Measurements from ENCODE around the gene DEFB108B.
A peak's percentile ranks its signal among the peaks of the same experiment; 100 is the strongest.
"Not testable (repeated sequence)": the region's sequence is repeated elsewhere in the genome, so short reads cannot be mapped to it uniquely, and the experiment has no call there.

DEFB108B gene

GRCh38 chr11:71832811-71833210 lies at the start of gene DEFB108B:
TSS of gene DEFB108B (plus strand) at chr11:71833200. CDS start at chr11:71833200, 0 bp downstream.
- DNase-seq (ENCODE audit: low read depth): not testable (repeated sequence)

DNA sequence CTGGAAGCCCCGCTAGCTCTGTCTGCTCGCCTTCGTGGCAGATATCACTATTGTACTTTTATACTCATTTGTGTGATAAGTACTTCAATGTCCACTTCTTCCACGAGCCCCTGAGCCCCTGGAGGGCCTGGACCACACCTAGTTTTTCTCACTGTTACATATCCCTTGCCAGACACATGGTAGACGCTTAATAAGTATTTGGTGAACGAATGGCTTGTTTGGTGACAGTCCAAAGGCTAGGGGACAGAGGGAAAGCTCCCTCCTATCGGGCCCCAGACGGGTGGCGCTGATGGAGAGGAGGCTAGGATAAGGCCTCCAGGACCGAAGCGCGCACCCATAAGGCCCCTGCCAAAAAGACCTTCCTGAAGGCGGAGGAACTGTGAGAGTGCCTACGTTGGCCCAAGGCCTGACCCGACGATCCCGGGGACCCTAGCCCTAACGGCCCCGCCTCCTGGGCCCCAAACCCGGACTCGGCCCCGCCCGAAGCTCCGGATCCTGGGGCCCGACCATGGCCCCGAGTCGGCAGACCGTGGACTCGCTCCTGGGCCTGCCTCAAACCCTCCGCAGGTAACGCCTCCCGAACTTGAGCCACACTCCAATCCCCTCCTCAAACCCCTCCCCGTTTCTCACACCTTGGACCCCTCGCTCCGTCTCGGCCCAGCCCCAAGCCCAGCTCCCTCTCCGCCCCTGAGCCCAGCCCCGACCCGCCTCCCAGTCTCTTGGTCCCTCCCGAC lies 46.7 kb upstream of the DEFB108B start:
- DNase-seq (ENCODE audit: low read depth): peak; percentile 45

- DNase-seq (ENCODE audit: low read depth): peak; percentile 97
Observed at GRCh38 chr11:71786848-71787097, 46.2 kb upstream of the DEFB108B start.

GRCh38 chr11:71787098-71787823 lies 45.7 kb upstream of the DEFB108B start:
- DNase-seq (ENCODE audit: low read depth): peak; percentile 87

DNA sequence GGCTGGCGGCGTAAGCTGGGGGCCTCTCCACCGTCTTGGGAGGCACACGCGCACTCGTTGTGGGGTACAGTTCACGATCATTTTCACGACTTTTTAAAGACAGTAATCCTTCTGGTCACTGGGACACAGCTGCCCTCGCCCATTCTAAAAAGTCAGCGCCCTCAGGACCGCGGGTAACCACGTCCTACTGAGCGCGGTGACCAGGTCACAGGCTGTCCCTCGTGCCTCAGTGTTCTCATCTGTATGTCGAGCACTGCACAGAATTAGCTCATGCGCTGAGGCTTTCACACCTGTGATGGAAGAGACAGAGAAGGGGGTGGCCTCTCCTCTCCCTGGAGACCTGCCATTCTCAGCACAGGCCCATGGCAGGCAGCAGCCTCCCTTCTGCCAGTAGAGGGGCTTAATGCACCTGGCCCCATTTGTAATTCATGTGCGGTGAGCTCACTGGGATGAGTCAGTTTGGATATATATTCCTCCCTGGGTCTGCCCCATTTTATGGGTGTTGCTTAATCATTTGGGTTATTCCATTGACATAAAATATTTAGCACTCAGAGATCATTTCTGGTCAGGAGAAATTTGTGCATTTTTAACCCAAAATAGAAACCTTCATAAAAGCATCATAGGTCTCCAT lies 45.1 kb upstream of the DEFB108B start:
- not testable (repeated sequence) for DNase-seq (ENCODE audit: low read depth)

GRCh38 chr11:71789444-71790196 lies 43.4 kb upstream of the DEFB108B start:
- not testable (repeated sequence) for DNase-seq (ENCODE audit: low read depth)

- DNase-seq (ENCODE audit: low read depth): not testable (repeated sequence)
Observed at GRCh38 chr11:71791111-71791510, 41.9 kb upstream of the DEFB108B start.

DNA sequence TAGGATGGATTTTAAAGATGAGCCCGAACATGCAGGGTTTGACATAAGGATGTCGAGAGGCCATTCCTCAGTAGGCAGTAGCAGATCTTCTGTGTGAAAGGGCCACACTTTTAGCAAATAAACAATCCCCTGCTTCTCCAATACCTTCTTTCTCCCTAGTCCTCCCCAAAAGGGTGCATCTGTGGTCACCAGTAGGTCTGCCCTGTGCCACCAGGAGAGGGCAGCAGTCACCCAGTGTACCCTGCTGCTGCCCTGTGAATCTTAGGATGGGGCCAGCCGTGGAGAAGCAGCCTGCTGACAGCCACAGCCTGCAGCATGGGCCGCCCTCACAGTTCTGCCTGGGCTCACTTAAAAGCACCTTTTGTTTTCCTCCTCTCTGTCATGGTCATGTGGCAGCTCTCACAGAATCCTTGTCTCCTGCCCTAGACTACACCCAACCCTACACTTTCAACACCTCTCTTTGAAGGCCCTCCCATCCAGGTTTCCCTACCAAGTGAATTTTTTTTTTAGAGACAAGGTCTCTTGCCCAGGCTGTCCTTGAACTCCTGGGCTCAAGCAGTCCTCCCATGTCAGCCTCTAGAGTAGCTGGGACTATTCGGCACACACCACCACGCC lies 40.3 kb upstream of the DEFB108B start:
- not testable (repeated sequence) for DNase-seq (ENCODE audit: low read depth)

DNA sequence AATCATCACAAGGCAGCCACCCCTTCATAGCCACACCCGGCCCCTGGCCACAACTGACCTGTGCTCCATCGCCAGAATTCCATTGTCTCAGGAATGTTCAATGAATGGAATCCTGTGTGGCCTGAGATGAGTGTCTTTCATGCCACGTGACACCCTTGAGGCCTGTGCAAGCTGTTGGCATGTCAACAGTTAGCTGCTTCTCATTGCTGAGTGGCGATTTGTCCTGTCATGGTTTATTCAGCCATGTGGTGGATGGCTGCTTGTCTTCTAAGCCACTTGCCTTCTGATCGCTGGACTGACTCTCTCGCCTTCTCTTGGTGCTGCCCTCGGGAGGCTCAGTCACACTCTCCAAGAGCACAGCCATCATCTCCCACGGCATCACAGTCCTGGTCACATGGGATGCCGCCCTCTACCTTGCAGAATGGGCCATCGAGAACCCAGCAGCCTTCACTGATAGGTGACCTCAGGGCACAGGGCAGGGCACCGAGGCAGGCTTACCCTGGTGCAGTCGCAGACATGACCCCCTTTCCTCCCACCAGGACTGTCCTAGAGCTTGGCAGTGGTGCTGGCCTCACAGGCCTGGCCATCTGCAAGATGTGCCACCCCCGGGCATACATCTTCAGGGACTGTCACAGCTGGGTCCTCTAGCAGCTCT lies 38.5 kb upstream of the DEFB108B start:
- not testable (repeated sequence) for DNase-seq (ENCODE audit: low read depth)

- not testable (repeated sequence) for DNase-seq (ENCODE audit: low read depth)
Observed at GRCh38 chr11:71795236-71795635, 37.8 kb upstream of the DEFB108B start.

DNA sequence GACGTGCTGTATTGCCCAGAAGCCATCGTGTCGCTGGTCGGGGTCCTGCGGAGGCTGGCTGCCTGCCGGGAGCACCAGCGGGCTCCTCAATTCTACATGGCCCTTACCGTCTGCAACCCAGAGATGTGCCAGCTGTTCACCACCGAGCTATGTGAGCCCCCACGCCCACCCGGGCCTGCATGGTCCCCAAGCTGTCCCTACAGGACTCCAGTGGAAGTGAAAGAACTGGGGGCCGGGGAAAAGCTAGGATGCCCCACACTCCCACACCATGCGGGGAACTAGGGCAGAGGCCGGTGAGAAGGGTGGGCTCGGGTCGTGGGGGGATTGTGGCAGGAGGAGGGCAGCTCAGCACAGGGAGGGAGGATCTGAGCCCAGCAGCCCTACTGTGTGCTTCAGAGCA lies 37.0 kb upstream of the DEFB108B start:
- not testable (repeated sequence) for DNase-seq (ENCODE audit: low read depth)

GRCh38 chr11:71796781-71797180 lies 36.2 kb upstream of the DEFB108B start:
- DNase-seq (ENCODE audit: low read depth): not testable (repeated sequence)

DNA sequence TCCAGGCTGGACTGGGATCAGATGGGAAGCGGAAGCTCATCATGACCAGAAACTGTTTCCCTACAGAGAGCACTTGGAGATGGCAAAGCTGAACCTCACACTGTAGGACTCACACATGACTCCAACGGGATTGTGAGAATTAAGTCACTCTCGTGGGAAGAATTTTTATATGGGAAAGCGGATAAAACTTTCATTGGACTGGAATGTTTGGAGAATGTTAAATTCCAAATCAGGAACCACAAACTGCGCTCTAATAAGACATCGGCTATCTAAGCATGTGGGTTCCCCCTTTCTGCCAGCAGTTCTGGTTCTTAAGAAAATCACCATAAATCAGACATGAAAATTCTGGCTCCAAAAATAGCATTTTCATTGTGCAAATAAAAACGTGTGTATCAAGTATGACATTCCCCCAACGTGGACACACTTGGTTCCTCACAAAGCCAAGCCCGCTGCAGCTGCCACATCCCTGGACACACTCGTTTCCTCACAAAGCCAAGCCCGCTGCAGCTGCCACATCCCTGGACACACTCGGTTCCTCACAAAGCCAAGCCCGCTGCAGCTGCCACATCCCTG lies 33.4 kb upstream of the DEFB108B start:
- not testable (repeated sequence) for DNase-seq (ENCODE audit: low read depth)

DNA sequence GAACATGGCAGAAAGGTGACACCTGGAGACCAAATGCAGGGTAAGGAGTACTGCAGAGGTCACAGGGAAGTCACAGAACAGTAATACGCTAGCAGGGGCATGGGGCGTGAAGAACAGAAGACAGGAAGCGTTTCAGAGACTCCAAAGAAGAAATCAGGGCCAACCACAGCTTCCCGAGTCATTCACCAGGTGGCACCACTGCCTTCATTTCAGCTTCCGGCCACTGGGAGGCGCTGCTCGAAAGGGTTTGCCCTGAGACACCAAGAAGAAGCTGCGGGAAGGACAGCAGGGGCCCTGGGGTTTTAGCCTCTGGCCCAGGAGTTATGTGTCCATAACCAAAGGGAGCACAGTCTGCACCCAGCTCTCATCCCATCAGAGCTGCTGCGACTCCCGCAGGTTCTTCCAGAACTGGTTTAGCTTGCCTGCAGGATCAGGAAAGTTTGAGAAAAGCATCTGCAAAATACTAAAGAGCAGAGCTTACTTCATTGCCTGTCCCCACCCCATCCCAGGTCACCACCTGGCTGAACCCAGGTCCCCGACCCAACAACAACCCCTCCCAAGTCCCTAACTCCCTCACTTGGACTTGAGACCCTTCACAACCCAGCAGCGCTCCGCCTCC lies 32.6 kb upstream of the DEFB108B start:
- not testable (repeated sequence) for DNase-seq (ENCODE audit: low read depth)

- DNase-seq (ENCODE audit: low read depth): not testable (repeated sequence)
Observed at GRCh38 chr11:71801026-71801425, 32.0 kb upstream of the DEFB108B start.

DNA sequence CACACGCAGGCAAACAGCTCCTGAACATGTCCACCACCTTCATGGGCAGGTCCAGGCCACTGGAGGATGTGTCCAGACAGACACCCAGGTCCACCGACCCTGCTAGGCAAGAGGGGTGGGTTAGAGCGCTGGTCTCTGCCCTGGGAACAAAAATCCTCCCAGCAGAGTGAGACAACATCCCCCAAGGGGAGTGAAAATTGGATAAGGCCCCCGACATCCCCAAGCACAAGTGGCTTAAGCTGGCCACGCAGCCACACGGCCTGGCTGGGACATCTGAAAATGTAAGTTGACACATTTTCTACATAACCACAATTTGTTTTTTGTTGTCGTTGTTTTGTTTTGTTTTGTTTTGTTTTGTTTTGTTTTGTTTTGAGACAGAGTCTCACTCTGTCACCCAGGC lies 30.1 kb upstream of the DEFB108B start:
- DNase-seq (ENCODE audit: low read depth): not testable (repeated sequence)

GRCh38 chr11:71804158-71804947 lies 28.6 kb upstream of the DEFB108B start:
- not testable (repeated sequence) for DNase-seq (ENCODE audit: low read depth)

DNA sequence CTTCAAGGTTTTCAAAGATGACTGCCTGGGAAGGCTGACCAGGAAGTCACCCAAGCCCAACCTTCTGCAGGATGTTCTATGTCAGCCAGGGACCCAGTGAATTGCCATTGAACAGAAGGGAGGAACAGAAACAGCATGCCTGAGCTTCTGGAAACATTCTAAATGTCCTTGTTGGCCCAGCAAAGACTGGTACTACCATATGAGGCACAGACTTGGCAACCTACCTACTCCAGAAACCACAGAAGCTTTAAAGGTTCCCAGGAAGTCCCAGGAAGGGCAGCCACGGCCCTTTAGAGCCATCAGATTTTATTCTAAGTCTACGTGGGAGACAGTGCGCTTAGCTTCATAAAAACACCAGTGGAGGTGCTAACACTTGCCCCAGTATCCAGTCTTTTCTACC lies 20.5 kb upstream of the DEFB108B start:
- not testable (repeated sequence) for DNase-seq (ENCODE audit: low read depth)

GRCh38 chr11:71813481-71814355 lies 19.3 kb upstream of the DEFB108B start:
- not testable (repeated sequence) for DNase-seq (ENCODE audit: low read depth)

Data from stromal cell of bone marrow (primary cell).